ENCODE data around the gene INSIG2. TPM values are rescaled to one million over a fixed set of nuclear protein-coding genes. Genes with fewer than 3 reads are reported as not detected.

INSIG2 gene
- total RNA-seq, 1 experiment from 2014 or later: 8.7 TPM

- H4K5ac ChIP-seq (ENCODE audit: insufficient read length, low read depth, low read length): no peak overlapping the region
- H3K79me2 ChIP-seq (ENCODE audit: insufficient read depth, low read length): no peaks in the 10 kb centered on the region
- no peak overlapping the region for H2BK5ac ChIP-seq (ENCODE audit: insufficient read length, low read length)
- no peaks in the 10 kb centered on the region for H3K79me1 ChIP-seq (ENCODE audit: insufficient read depth, low read depth, low read length, poor library complexity, severe bottlenecking)
- no peak for DNase-seq
- H3K18ac ChIP-seq (ENCODE audit: insufficient read length, low read depth, low read length): no peak overlapping the region
- no peak overlapping the region for H3K9ac ChIP-seq (ENCODE audit: extremely low read depth, insufficient read length, low read length)
- H4K8ac ChIP-seq (replicated peaks; ENCODE audit: insufficient read length, low read depth, low read length): no peak overlapping the region
- no peak overlapping the region for H3K27ac ChIP-seq (ENCODE audit: insufficient read length, low read depth, low read length)
- no peak overlapping the region for H4K91ac ChIP-seq (ENCODE audit: insufficient read length, low read depth, low read length)
- no CpG with 5 or more reads among the region's 6 CpGs for WGBS (ENCODE audit: extremely low coverage, insufficient read length, low lambda C conversion rate)
- H3K23ac ChIP-seq (ENCODE audit: insufficient read length, low read depth, low read length): no peak overlapping the region
- Mint-ChIP-seq H3K27me3 (ENCODE audit: low read depth) (peaks cover 10% of the 10 kb centered on the region), H3K9me3 (no peaks in the 10 kb centered on the region), H3K4me3 (no peak overlapping the region), H3K36me3 (ENCODE audit: insufficient read depth in 1 of 3, low read depth in 3 of 3) (no peaks in the 10 kb centered on the region), H3K4me1 (no peaks in the 10 kb centered on the region), H3K27ac (no peak overlapping the region)
- H2AK5ac ChIP-seq (ENCODE audit: insufficient read length, low read length): no peak overlapping the region
- H2BK15ac ChIP-seq (ENCODE audit: low read depth, low read length): no peak overlapping the region
- H3K23me2 ChIP-seq (ENCODE audit: insufficient read length, low read depth, low read length, poor library complexity, severe bottlenecking): no peaks in the 10 kb centered on the region
- no peaks in the 10 kb centered on the region for H4K20me1 ChIP-seq (ENCODE audit: control insufficient read depth, insufficient read depth, insufficient read length)
- no peak overlapping the region for H3K14ac ChIP-seq (ENCODE audit: insufficient read depth, low read length)
- H3K27me3 ChIP-seq (ENCODE audit: insufficient read depth, low read length): no peaks in the 10 kb centered on the region
- H2BK12ac ChIP-seq (ENCODE audit: insufficient read length, low read depth, low read length): no peak overlapping the region
- H2BK120ac ChIP-seq (ENCODE audit: low read depth, low read length, poor library complexity, severe bottlenecking): no peak overlapping the region
- TF ChIP-seq, protein P1, sequence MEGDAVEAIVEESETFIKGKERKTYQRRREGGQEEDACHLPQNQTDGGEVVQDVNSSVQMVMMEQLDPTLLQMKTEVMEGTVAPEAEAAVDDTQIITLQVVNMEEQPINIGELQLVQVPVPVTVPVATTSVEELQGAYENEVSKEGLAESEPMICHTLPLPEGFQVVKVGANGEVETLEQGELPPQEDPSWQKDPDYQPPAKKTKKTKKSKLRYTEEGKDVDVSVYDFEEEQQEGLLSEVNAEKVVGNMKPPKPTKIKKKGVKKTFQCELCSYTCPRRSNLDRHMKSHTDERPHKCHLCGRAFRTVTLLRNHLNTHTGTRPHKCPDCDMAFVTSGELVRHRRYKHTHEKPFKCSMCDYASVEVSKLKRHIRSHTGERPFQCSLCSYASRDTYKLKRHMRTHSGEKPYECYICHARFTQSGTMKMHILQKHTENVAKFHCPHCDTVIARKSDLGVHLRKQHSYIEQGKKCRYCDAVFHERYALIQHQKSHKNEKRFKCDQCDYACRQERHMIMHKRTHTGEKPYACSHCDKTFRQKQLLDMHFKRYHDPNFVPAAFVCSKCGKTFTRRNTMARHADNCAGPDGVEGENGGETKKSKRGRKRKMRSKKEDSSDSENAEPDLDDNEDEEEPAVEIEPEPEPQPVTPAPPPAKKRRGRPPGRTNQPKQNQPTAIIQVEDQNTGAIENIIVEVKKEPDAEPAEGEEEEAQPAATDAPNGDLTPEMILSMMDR (conservative IDR thresholded peaks at IDR 0.05): no peak
- no peak overlapping the region for H2BK20ac ChIP-seq (ENCODE audit: low read depth, low read length, poor library complexity, severe bottlenecking)
- no peak overlapping the region for H3K56ac ChIP-seq (ENCODE audit: insufficient read length, low read depth, low read length)
- H3T11ph ChIP-seq (ENCODE audit: low read length): no peak overlapping the region
- no peak overlapping the region for H3K4me2 ChIP-seq (ENCODE audit: insufficient read depth, insufficient read length, low read length)
- H3K4me1 ChIP-seq (ENCODE audit: insufficient read depth, low read length): no peaks in the 10 kb centered on the region
- H2AFZ ChIP-seq (ENCODE audit: low read length): no peak overlapping the region
- no peak overlapping the region for H3K4ac ChIP-seq (ENCODE audit: low read depth, low read length)
- H3K9me3 ChIP-seq (ENCODE audit: control insufficient read depth, low read depth, low read length): no peaks in the 10 kb centered on the region
Measured at GRCh38 chr2:118044103-118044716, 44.1 kb upstream of the INSIG2 start.

All from H9 (cell line).